HUDEP-2 (cell line): ENCODE results near the gene CCN2.
"Not testable (repeated sequence)": the region's sequence is repeated elsewhere in the genome, so short reads cannot be mapped to it uniquely, and the experiment has no call there.

Experiments
- DNase-seq, 76 experiments: peaks; one replicate each; lab custom pipeline; 2025; ENCODE audit not compliant: unreplicated experiment in 76 of 76; lab: John Stamatoyannopoulos, UW

CCN2 gene

DNA sequence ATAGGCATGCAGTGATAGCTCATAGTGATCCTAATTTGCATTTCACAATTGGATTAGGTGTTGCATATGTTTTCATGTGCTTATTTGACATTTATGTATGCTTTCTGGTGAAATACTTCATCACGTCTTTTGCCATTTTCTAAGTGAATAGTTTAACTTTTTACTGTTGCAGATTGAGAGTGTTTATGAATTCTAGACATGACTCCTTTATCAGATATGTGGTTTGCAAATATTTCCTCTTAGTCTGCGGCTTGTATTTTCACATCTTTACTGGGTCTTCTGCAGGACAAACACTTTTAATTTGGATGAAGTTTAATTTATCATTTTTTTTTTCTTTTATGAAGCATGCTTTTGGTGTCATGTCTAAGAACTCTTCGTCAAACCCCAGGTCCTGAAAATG, 39.2 kb downstream of the CCN2 start:
- DNase-seq, result no peak

DNA sequence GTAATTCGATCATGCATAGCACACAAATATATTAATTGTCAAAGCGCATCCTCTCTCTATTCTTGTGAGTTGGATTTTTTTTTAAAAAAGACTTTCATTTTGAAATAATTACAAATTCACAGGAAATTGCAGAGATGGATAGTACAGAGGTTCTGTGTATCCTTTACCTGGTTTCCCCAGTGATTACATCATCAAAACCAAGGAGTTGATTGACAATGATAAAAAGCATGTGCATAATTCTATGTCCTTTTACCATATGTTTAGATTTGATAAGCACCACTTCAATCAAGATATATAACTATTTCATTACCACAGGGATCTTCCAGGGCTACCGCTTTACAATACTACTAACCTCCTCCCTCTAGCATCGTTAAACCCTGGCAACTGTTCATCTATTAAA, 40.2 kb downstream of the CCN2 start:
- DNase-seq, result no peak

DNA sequence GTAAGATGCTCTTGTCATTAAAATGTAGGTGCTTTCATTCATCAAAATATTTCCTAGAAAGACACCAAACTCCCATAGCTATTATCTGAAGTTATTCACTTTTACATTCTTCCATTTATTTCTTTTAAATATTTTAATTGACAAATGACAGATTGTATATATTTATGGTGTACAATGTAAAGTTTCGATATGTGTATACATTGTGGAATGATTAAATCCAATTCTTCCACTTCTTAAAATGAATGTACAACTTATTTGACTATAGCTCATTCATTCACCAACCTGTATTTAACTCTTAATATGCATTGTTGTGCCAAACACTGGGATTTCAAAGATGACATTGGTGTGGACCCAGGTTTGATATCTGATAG, 41.0 kb downstream of the CCN2 start:
- DNase-seq, result no peak

DNA sequence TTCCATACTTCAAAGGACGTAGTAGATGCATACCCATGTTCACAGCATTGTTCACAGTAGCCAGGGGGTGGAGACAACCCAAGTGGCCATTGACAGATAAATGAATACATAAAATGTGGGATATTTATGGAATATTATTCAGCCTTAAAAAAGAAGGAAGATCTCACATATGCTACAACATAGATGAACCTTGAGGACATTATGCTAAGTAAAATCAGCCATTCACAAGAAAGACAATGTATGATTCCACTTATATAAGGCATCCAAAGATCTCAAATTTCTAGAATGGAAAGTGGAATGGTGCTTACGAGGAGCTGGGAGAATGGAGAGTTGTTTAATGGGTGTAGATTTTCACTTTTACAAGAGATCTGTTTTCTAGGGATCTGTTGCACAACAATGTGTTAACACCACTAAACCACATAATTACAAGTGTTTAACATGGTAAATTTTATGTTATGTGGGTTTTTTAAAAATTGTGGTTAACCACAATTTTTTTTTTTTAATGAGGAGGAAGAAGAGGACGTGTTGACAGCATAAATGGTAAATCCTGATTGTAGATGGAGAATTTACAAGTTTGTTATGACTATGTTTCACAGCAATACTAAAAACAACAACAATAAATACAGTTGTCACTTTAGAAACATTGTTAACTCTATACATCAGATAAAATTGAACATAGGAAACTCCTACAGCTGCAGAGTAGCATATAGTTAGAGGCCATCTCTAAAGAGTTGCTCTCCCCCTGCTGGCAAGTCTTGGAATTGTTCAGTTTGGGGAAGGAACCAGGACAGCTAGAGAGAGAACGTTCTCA, 41.6 kb downstream of the CCN2 start:
- DNase-seq, result peak in 63 of 76 experiments; percentile 5 to 85 (median 52)

DNA sequence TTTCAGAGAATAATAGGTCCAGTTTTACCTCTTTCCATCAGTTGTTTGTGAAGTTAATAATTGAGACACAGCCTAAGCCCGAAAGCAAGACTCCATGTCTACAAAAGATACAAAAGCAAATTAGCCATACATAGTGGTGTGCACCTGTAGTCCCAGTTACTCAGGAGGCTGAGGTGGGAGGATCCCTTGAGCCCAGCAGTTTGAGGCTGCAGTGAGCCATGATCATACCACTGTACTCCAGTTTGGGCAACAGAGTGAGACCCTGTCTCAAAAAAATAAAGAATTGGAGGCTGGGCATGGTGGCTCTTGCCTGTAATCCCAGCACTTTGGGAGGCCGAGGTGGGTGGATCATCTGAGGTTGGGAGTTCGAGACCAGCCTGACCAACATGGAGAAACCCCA, 42.4 kb downstream of the CCN2 start:
- not testable (repeated sequence) for DNase-seq

DNA sequence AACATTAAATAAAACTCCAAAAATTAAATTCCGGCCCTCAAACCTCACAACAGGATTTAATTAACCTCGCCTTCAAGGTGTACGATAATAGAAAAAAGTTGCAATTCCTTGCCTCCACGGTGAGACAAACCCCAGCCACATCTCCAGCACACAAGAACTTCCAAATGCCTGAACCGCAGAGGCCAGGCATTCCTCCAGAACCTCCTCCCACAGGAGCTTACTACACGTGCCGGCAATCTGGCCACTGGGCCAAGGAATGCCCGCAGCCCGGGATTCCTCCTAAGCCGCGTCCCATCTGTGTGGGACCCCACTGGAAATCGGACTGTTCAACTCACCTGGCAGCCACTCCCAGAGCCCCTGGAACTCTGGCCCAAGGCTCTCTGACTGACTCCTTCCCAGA, 47.4 kb downstream of the CCN2 start:
- not testable (repeated sequence) for DNase-seq

- not testable (repeated sequence) for DNase-seq
Observed at GRCh38 chr6:131901326-131901873, 49.8 kb downstream of the CCN2 start.

DNA sequence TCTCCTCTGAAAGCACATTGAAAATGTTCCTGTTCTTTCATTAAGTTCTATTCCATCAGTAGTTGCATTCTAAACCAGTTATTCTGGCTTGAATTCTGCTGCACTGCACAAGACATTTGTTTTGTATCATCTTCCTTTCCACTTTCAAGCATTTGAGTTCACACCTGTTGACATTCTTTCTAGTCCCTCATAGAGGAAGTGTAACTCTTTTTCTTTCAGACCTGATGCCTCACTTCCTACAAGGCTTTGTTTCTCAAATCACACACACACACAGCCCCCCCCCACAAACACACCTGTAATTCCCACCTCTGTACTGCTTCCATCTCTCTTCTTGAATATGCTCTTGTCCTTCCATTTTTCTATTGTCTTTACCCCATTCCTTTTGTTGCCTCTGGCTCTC, 50.9 kb downstream of the CCN2 start:
- no peak for DNase-seq

GRCh38 chr6:131898718-131899117, 52.5 kb downstream of the CCN2 start:
- DNase-seq, result no peak
